GM18870 (cell line): ENCODE data around the gene SNF8.

Source experiments
- ATAC-seq: cut with Tn5 transposase; IDR thresholded peaks from one replicate; pipeline ENCODE4 v1.9.1; 2021; ENCODE audit warnings: moderate library complexity; ENCODE audit not compliant: unreplicated experiment

Gene SNF8

DNA sequence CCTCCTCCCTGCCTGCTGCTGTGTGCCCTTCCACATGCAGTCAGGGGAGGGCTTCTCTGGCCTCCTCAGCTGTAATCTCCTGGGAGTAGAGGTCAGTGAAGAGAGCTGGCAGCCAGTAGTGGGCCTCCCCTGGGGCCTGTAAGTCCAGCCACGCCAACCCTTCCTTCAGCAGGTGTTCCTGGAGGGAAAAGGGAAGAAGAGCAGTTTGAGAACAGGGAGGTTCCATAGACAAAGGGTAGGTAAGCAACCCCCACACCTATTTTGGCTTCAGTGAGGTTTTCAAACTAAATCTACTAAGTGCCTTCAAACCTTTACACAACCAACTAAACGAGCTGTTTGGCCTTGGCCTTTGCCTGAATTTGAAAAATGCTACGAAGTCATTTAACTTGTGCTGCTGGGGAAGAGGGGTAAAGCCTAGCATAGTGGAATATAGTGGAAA is 14.2 kb downstream of the SNF8 start:
- ATAC-seq, result no peak

DNA sequence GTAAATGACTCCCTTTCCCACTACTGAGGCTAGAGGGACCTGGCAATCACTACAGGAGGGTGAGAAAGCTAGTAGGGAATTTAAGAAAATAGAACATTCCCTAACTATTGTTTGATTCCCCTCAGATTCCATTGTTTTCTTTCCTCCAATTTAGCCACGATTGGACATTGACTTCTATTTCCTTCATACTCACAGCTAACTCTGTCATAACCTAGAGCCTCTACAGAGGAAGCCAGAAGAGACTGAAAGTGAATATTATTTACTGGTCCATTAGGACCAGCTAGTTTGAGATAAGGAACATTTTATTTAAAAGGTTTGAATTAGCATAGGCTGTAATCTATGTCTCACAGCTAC is 14.9 kb downstream of the SNF8 start:
- no peak for ATAC-seq

DNA sequence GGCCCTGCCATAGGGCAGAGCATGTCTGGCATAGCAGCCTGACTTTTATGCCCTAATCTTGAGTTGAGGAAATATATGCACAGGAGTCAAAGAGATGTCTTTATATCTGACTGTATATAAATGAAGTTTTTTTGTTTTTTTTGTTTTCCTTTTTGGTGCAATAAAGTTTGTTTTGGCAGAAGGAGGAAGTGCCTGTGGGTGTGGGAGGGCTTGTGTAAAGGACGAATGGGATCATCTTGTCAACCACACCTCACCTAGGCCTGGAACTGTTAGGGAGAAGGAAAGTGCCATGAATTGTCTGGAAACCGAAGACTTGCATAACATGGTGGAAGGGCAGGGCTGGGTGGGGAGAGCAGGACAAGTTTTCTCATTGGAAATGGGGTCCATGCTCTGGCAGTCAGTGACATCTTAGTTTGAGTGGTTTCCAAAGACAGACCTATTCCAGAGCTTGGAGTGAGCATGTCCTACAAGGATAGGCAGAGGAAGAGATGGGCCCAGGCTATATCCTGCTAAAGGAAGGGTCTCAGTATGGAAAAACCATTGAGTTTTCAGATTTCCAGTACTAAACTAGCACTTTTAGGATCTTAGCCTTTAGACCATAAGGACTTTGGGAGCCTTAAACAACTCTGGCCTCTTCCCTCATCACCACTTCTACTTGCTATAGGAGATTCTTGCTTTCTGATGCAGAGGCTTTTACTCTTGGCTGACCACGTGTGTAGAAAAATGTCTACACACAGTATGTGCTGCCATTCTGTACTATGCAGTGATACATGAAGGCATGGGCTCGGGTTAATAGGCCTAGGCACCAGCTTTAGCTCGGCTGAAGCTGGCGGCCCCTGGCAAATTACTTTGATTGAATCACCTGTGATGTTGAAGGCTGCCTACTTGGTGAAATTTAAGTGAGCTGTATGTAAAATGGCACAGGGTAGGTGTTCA is 15.5 kb downstream of the SNF8 start:
- ATAC-seq, result no peak

DNA sequence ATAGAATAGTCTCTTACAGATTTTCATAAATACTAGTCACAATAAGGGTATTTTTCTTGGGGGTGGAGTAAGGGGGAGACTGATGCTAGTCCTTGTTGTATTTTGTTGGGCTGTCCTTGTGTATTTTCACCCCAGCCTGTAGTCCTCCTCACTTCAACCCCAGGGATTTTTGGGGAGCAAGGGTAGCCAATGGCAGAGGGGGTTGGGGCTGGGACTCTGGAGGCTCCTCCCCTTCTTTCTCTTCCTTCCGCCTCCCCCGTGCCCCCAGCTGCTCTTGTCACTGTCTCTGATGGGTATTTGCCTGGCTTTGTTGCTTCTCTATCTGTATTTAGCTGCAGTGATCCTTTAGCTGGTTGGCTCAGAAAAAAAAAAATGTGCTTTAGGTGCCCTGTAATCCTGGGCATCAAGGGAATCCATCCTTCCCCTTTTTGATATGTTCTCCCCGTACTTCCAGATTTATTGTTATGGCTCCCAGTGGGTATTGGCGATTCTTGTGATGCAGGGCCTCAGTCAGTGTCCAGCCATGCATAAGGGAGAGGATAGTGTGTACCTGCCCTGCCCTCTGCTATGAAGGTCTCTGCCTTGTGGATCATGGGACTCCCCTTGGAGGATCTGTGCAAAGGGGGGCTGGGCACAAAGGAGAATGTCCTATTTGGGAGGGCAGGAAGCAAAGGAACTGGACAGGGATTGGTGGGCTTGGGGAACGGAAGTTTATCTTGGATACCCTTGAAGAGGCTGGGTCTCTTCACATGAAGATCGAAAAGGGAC is 16.5 kb downstream of the SNF8 start:
- ATAC-seq, result no peak

DNA sequence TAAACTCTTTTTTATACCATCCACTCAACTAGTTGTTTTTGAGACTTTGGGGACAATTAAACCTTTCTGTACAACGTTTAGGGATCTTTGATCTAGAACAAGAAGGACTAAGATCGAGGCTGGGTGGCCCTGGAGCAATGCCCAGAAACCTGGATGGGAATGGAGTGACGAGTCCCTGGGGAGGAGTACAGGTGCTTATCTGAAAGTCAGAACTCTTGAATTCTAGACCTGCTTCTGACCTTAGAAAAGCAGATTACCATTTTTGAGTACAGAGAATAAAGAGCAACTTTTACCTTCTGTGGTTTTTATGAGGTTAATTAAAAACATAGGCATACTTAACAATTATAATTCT is 18.7 kb downstream of the SNF8 start:
- no peak for ATAC-seq

DNA sequence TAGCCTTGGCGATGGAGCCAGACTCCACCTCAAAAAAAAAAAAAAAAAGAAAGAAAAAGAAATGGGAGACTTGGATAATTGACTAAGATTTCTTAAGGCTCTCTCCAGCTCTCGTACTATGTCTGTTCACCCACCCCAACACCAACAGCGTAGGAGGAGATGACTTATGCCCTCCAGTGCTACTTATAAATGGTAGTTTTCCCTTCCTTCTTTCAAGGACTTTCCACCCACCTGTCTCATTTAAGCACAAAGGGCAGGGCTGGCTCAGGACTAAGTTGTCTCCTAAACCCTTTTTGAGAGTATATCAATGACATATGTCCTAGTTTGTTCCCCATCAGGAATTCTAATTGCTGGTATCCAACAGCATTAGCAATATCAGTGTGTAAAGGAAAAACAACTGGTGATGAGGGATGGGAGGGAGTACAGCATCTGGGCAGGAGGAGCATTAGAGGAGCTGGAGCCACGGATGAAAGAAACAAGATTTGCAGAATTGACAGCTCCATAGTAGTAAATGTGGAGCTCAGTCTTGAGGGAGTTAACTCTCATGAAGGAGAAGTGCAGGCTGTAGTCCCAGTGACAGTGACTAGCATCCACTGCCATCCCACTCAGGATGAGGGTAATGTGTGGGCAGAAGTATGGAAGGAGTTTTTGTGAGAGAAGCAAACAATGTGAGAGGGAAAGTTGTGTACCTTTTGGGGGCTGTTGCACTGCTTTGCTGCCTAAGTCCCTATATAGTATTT is 19.2 kb downstream of the SNF8 start:
- no peak for ATAC-seq

DNA sequence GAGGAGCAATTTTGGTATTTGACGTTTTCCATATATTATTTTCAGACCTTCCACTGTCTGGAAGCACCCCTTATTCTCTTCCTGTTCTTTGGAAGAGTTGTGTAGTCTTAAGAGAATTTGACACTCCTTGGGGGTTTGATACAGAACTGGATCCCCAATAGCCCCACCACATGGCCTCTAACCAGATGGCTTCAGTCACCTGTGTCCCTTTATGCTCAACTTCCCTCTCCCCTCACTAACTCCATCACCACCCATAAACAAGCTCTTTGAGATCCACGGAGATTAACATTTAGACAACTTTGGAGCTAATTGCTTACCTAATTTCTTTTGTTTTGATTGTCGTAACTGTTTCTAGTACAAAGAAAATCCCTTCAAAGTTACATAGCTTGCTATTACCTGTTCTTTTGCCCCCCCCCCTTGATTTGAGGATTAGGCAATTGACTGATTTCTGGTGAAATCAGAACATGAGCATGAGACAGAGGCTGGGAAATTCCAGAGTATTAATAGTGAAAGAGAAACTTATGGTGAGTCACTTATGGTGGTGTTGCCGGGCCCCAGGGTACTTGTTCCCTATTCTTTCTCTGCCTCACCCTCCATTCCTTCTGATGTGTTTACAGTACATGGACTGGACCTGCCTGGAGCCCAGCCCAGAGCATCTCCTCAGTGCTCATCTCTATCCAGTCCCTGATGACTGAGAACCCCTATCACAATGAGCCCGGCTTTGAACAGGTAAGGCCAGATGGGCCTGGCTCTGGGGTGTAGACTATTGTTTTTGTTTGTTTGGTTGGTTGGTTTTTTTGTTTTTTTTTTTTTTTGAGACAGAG is 29.0 kb downstream of the SNF8 start:
- peak; percentile 78 for ATAC-seq

DNA sequence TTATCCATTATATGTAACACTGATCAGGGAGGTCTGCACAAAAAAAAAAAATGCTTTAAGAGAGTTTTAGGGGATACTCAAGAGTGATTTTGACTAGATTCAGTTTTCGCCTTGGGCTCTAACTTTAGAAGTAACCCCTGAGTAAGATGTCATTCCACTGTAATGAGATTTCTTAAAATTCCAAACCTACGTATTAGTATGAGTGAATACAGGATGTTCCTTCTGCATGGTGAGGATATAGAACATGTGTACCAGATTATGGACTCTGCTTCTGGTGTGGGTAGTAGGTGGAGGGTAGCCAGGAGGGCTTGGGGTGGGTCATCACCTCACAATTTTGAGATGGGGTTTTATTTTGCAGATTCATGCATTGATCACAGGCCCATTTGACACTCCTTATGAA is 32.2 kb downstream of the SNF8 start:
- ATAC-seq, result no peak

DNA sequence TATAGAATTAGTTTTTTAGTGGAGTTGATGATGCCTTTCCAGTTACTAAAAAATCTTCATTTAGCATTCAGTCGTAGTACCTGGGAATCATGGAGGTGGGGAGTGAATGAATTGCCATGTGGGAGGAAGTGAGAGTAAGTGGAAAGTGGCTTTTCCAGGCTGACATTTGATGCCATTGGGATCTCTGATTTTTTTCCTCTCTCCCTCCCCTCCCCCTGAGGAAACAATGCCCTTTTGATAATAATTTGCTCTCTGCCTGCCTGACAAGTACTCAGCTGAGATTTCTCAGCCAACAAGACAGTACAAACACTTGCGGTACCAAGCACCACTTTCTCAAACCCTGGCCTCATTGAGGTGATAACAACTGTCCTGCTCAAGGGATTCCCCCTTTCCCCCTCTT is 34.3 kb downstream of the SNF8 start:
- no peak for ATAC-seq

DNA sequence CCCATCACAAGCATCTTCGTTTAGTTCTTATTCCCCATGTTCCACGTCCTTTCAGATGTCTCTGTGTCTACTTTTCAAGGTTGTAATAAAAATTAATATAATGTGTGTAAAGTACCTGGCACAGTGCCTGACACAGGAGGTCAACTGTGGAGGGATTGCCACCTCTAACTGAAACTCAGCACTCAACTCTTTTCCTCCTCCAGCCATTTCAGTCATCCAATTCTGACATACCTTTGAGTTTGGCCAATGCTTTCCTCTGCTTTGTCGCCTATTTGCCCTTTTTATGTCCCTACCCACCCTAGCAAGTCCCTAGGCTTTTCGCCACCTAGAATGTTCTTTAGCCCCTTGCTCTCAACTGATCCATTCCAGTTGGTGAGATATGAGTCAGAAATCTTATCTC is 34.9 kb downstream of the SNF8 start:
- no peak for ATAC-seq

DNA sequence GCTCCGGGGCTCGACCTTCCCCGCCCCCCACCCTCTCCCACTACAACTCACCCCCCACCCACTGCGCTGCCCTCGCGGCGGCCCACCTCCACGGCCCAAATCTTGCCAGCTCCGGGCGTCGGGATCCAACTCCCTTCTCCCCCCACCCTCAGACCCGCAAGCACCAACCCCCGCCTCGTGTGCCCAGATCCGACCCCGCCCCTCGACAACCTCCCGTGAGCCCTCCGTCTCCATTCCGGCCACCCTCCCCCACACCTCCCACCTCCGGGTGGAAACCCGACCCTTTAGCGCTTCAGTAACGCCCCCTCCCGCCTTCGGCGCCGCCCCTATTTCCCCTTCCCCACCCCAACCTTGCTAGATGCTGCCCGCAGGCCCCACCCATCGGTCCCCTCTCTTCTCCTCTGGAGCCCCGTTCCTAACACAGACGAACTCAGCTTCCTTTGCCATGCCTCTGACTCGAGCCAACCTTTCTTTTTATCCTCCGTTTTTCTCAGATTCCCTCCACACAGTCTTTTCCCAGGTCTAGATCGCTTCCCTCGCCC is 35.7 kb downstream of the SNF8 start:
- no peak for ATAC-seq

DNA sequence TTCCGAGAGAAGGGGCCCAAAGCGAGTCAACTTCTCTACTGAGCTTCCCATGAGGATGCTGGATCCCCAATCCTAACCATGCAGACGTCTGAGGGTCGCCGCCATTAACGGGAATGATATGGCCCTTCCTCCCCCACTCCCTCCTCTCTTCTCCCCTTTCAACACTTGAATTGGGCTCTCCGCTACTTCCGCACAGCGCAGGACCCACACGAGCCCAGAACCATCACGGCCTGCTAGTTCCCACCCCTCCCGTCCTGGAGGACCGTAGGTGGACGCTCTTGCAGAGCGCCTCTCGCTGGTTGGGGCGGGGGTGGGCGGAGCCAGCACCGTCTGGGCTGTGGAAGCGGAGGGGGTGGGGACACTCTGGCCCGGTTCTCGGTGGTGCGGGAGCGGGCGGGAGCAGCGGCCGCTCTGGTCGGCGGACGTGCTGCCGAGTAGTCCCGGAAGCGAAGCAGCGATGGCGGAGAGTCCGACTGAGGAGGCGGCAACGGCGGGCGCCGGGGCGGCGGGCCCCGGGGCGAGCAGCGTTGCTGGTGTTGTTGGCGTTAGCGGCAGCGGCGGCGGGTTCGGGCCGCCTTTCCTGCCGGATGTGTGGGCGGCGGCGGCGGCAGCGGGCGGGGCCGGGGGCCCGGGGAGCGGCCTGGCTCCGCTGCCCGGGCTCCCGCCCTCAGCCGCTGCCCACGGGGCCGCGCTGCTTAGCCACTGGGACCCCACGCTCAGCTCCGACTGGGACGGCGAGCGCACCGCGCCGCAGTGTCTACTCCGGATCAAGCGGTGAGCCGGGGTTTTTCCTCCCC is 36.4 kb downstream of the SNF8 start, which contains the start of gene UBE2Z:
UBE2Z (plus strand) TSS at position 361 of the 797 bp plus-strand sequence; CDS start at position 458, 97 bp downstream.
- peak; percentile 59 for ATAC-seq

DNA sequence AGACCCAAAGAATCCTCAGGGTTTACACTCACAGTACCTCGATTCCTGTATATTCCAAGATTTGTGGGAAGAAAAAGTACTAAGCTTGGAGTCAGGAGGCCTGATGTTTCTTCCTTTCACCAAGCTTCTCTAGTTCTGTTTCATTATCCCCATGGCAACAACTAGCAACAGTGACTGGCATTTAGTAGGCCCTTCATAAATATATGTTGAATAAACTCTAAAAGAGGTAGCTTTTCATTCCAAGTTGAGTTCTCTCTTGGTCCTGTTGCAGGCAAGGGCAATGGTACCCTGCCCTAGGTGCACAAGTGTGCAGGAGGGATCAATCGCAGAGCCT is 37.0 kb downstream of the SNF8 start:
- ATAC-seq, result no peak

DNA sequence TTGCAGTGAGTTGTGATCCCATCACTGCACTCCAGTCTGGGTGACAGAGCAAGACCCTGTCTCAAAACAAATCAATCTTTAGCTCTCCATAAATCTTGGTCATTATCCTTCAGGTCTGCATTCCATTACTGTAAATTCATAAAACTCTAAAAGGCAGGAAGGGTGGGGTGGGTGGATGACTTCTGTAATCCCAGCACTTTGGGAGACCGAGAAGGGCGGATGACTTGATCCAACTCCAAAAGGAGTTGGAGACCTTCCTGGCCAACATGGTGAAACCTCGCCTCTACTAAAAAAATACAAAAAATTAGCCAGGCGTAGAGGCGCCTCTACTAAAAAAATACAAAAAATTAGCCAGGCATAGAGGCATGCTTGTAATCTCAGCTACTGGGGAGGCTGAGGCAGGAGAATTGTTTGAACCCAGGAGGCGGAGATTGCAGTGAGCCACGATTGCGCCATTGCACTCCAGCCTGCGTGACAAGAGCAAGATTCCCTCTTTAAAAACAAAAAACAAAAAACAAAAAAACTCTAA is 38.6 kb downstream of the SNF8 start:
- no peak for ATAC-seq

DNA sequence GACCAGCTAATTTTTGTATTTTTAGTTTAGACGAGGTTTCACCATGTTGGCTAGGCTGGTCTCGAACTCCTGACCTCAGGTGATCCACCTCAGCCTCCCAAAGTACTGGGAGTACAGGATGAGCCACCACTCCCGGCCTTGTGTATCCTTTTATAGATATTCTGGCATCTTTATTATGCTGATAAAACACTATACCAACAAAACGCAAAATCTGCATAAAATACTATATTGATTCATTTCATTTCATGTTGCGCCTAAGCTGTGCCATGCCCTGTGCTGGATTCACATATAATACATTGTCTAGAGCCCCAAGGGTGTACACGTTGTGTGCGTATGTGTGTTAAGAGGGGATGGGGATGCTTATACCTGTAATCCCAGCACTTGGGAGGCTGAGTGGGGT is 40.2 kb downstream of the SNF8 start:
- no peak for ATAC-seq

DNA sequence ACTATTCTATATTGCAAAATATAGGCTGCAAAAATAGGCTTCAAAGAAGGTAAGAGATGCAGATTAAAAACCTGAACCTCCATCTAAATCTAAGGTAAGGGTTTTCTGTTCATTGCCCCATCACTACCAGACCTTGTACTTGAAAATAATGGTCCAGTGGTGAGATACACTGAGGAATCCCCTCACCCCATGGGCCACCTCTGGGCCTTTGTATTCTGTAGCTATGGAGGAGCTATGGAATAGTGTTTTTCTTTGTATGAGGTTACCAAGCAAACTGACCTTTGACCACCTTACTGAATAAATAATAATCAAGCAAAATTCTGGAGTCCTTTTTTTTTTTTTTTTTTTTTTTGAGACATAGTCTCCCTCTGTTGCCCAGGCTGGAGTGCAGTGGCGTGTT is 41.2 kb downstream of the SNF8 start:
- ATAC-seq, result no peak

DNA sequence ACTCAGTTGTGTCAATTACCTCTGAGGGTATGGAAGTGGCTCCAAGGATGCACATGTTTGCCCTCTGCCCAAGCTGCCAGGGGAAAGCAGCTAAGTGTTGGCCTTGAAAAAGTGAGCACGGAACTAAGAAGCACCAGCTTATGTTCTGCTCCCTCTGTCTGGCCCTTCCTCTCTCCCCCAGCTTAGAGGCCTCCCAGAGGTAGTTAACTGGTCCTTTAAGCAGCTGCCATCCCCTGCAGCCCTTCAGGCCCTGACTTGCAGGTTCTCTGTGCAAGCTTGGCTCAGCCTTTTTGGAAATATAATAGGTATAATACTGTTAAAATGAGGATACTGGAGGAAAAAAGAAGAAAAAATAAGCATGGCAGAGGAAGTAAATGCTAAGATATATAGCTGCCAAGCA is 43.4 kb downstream of the SNF8 start:
- no peak for ATAC-seq

DNA sequence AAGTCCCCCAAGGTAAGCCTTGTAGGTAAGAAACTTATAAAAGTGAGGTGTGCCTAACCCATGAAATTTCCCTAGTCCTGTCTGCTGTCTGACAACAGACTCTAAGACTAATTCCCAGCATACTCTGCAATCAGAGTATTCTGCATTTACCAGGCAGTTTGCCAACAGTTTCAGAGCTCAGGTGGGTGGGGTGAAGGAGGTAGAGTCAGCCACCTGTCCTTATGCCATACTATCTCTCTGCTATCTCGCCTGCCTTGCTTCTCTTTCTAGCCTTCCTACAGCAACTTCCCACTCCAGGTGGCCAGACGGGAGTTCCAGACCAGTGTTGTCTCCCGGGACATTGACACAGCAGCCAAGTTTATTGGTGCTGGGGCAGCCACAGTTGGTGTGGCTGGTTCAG is 49.8 kb downstream of the SNF8 start:
- ATAC-seq, result no peak
